Parietal lobe (tissue), 2 donors: Measurements from ENCODE around the gene ZBTB46. TPM values are rescaled to one million over a fixed set of nuclear protein-coding genes. Genes with fewer than 3 reads are reported as not detected.

Source experiments
- small RNA-seq: library from RNA; depleted of rRNA; stranded (forward); fragments of <200 nt; gene quantifications from one replicate; pipeline ENCODE3, GENCODE V24; 2014; ENCODE audit warnings: low replicate concordance
- total RNA-seq: library from RNA; depleted of rRNA; stranded (reverse); fragments of >200 nt; gene quantifications from one replicate; pipeline ENCODE4 v1.2.3, GENCODE V29; 2014

ZBTB46 gene
- 20.3 TPM for total RNA-seq

GRCh38 chr20:63830841-63831588 lies at the start of gene ZBTB46:
TSS of gene ZBTB46 (minus strand) at chr20:63831264. CDS start at chr20:63790757, 40,507 bp downstream.

DNA sequence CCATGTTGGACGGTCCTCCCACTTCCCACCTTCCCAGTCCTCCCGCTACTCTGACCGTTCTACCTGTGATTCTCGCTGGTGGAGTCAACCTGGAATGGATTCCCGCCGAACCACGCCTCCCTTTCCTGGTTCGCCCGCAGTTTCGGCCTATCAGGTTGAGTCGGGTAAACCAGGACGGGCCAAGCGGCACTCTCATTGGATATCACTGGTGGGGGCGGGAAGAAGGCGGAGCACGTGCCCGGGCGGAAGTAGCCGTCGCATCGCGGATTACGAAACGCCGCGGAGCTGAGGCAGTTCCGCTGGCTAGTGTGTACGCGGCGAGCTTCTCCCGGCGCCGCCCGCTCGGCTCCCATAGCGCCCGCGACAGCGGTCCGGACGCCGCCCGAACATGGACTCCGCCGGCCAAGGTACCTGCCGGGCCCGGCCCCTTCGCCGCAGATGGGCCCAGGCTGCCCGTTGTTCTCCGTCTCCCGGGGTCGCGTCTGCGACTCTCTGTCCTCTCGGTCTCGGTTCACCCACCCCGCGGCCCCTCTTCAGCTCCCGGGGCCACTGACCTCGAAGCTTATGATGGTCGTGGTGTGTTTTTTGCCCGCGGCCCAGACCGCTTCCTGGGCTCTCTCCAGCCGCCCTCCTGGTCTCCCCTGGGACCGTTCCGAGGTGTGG lies 34.0 kb upstream of the ZBTB46 start, which contains the start of gene TPD52L2:
Gene TPD52L2 (plus strand): TSS at position 293 of the 663 bp plus-strand sequence. CDS start 96 bp downstream, at position 389.

DNA sequence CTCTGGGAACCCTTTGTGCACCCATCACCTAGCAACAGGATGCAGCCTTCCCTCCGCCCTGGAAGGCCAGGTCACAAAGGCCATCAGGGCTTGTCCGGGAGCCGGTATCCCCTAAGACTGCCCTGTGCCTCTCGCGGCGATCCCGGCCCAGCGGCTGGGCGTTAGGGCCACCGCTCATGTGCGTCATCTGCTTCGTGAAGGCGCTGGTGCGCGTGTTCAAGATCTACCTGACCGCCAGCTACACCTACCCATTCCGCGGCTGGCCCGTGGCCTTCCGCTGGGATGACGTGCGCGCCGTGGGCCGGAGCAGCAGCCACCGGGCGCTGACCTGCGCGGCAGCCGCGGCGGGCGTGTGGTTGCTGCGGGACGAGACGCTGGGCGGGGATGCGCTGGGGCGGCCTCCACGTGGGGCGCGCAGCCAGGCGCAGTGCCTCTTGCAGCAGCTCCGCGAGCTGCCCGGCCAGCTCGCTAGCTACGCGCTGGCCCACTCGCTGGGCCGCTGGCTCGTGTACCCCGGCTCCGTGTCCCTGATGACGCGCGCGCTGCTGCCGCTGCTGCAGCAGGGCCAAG lies 30.4 kb upstream of the ZBTB46 start, which contains the start of gene ABHD16B:
Gene ABHD16B (plus strand): TSS at position 134 of the 570 bp plus-strand sequence. CDS start 43 bp downstream, at position 177.

GRCh38 chr20:63739130-63740069 lies 91.7 kb downstream of the ZBTB46 start, which contains the start of gene SLC2A4RG:
TSS of gene SLC2A4RG (plus strand) at chr20:63739776. CDS start at chr20:63739913, 137 bp downstream.

DNA sequence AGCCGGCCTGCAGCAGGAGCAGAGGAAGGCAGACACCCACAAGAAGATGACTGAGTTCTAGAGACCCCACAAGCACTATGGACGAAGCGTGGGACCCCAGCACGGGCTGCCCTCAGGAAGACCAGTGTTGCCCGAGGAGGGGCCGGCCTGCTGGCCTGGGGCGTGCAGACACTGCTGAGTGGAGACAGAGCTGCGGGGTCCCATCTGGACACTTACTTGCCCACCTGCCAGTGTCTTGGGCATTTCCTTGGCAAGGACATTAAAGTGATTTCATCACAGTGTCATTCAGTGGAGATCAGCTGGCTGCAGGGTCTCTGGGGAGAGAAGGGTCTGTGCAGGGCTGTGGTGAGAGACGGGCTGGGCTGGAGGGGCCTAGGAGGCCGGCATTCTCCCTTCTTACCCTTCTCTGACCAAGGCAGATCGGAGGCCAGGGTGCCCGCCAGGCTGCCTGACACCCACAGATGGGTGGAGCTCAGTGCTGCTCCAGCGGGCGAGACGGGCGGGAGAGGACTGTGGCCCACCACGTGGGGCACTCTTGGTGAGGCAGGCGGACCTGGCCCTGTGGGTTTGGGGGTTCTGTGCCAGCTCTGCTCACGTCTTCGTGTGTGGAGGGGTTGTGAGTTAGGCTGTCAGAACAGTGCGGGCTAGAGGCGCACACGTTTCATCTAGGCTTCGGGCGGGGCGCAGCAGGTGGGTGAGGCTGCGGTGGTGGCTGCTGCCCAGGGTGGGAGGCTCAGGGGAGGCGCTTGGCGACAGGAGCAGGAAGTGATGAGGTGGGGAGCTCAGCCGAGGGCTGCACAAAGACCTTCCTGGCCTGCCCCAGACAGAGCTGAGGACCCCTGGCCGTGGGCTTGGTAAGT lies 95.0 kb downstream of the ZBTB46 start, which contains the start of gene LIME1:
Gene LIME1 (plus strand): TSS at position 806 of the 860 bp plus-strand sequence. CDS start 886 bp downstream, outside the sequence.

DNA sequence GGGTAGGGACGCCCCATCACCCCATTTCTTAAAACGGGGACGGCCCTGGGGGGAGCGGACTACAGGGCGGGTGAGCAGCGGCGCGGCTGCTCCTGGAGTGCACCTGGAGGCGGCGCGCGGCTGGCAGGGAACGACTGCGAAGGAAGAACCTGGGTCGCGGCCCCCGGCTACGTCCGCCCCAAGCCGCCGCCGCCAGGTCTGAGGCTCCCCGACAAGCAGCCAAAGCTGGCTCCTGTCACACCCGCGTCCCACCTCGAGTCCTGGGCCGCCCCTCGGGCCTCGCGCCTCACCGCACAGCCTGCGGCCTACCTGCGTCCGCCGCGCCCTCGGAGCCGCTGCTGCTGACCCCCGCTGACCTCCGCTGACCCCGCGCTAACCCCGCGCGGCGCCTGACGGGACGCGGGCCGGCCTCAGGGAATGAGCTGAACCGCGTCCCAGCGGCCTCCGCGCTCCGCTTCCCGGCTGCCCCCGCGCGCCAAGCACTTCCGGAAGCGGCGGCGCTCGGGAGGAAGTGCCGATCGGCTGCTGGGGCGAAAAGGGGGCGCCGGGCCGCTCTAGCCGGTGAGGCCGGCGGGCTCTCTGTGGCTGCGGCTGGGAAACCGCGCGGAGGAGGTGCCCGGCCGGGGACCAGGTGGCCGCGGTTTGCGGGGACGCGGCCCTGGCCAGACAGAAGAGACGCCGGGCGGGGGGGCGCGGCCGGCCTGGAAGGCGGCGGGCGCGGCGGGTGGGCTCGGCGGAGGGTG lies 123.3 kb downstream of the ZBTB46 start, which contains the start of the genes ARFRP1 and ZGPAT:
Gene ARFRP1 (minus strand): TSS at position 419 of the 743 bp plus-strand sequence. CDS start 885 bp downstream, outside the sequence.
Gene ZGPAT (plus strand): TSS at position 482 of the 743 bp plus-strand sequence. CDS start 542 bp downstream, outside the sequence.

DNA sequence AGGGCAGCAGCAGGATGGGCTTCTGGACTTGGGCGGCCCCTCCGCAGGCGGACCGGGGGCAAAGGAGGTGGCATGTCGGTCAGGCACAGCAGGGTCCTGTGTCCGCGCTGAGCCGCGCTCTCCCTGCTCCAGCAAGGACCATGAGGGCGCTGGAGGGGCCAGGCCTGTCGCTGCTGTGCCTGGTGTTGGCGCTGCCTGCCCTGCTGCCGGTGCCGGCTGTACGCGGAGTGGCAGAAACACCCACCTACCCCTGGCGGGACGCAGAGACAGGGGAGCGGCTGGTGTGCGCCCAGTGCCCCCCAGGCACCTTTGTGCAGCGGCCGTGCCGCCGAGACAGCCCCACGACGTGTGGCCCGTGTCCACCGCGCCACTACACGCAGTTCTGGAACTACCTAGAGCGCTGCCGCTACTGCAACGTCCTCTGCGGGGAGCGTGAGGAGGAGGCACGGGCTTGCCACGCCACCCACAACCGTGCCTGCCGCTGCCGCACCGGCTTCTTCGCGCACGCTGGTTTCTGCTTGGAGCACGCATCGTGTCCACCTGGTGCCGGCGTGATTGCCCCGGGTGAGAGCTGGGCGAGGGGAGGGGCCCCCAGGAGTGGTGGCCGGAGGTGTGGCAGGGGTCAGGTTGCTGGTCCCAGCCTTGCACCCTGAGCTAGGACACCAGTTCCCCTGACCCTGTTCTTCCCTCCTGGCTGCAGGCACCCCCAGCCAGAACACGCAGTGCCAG lies 134.3 kb downstream of the ZBTB46 start, which contains the start of gene TNFRSF6B:
Gene TNFRSF6B (plus strand): TSS at position 25 of the 729 bp plus-strand sequence. CDS start 116 bp downstream, at position 141.

Small RNA genes lying within 50 kb of the gene (small RNA-seq; reads per million reads assigned to genes)
- gene LIME1 (not detected), gene TNFRSF6B (not detected)

Other genes starting within 250 kb of the ZBTB46 start
- gene GMEB2, start 204.2 kb downstream of the ZBTB46 start, total RNA-seq: 9.7 TPM
- gene STMN3, start 177.8 kb downstream of the ZBTB46 start, total RNA-seq: 107 TPM
- 19.1 TPM for gene RTEL1, start 173.0 kb downstream of the ZBTB46 start, total RNA-seq
- gene TNFRSF6B, start 134.6 kb downstream of the ZBTB46 start, total RNA-seq: 1.3 TPM
- gene ARFRP1, start 123.3 kb downstream of the ZBTB46 start, total RNA-seq: 27.9 TPM
- gene ZGPAT, start 123.2 kb downstream of the ZBTB46 start, total RNA-seq: 15.7 TPM
- gene LIME1, start 94.6 kb downstream of the ZBTB46 start, total RNA-seq: 13.5 TPM
- gene SLC2A4RG, start 91.5 kb downstream of the ZBTB46 start, total RNA-seq: 3.4 TPM
- gene ABHD16B, start 30.2 kb upstream of the ZBTB46 start, total RNA-seq: not detected
- 32.6 TPM for gene TPD52L2, start 34.0 kb upstream of the ZBTB46 start, total RNA-seq
- 80.4 TPM for gene DNAJC5, start 63.9 kb upstream of the ZBTB46 start, total RNA-seq
- gene UCKL1, start 125.2 kb upstream of the ZBTB46 start, total RNA-seq: 32.9 TPM
- 21.0 TPM for gene ZNF512B, start 138.7 kb upstream of the ZBTB46 start, total RNA-seq
- gene SAMD10, start 148.4 kb upstream of the ZBTB46 start, total RNA-seq: 10.0 TPM
- gene PRPF6, start 149.9 kb upstream of the ZBTB46 start, total RNA-seq: 88.3 TPM
- 4.4 TPM for gene C20orf204, start 204.9 kb upstream of the ZBTB46 start, total RNA-seq
- gene SOX18, start 218.4 kb upstream of the ZBTB46 start, total RNA-seq: 0.63 TPM
- gene TCEA2, start 231.9 kb upstream of the ZBTB46 start, total RNA-seq: 44.8 TPM
- gene RGS19, start 248.3 kb upstream of the ZBTB46 start, total RNA-seq: 7.2 TPM
- gene OPRL1, start 248.8 kb upstream of the ZBTB46 start, total RNA-seq: 11.0 TPM